Endodermal cell (in vitro differentiated cells): ENCODE measurements around the gene NEK6. TPM values are rescaled to one million over a fixed set of nuclear protein-coding genes. Genes with fewer than 3 reads are reported as not detected.

Experiments
- DNase-seq: peaks from one replicate; pipeline ENCODE4 v3.0.0-alpha.2; 2017
- H3K27ac ChIP-seq: 2 replicates; pipeline ENCODE4 v1.5.1; 2013; ENCODE audit warnings: mild to moderate bottlenecking, low read depth, low read length, moderate library complexity
- H3K27me3 ChIP-seq: 2 replicates; pipeline ENCODE4 v1.6.1; 2013; ENCODE audit warnings: mild to moderate bottlenecking, low read length, moderate library complexity; ENCODE audit not compliant: insufficient read depth, control insufficient read depth, poor library complexity, severe bottlenecking
- H3K36me3 ChIP-seq: 2 replicates; pipeline ENCODE4 v1.7.0; 2013; ENCODE audit warnings: mild to moderate bottlenecking, low read length, moderate library complexity; ENCODE audit not compliant: control insufficient read depth, insufficient read depth
- H3K4me1 ChIP-seq: one replicate; pipeline ENCODE4 v1.7.0; 2013; ENCODE audit warnings: low read length; ENCODE audit not compliant: control insufficient read depth, insufficient read depth
- H3K4me3 ChIP-seq: 2 replicates; pipeline ENCODE4 v1.5.1; 2013; ENCODE audit warnings: mild to moderate bottlenecking, low read length, moderate library complexity
- H3K9ac ChIP-seq: 2 replicates; pipeline ENCODE4 v1.6.1; 2013; ENCODE audit warnings: mild to moderate bottlenecking, low read length, moderate library complexity; ENCODE audit not compliant: poor library complexity, severe bottlenecking; ENCODE audit errors: extremely low read depth
- H3K9me3 ChIP-seq: 2 replicates; pipeline ENCODE4 v1.6.1; 2013; ENCODE audit warnings: mild to moderate bottlenecking, low read length, moderate library complexity; ENCODE audit not compliant: control insufficient read depth
- H3K27ac Mint-ChIP-seq: 2 replicates; pipeline ENCODE4 v1.8.0; 2020; ENCODE audit warnings: mixed read lengths
- H3K27me3 Mint-ChIP-seq: 2 replicates; pipeline ENCODE4 v1.8.0; 2021; ENCODE audit warnings: mild to moderate bottlenecking, mixed read lengths; ENCODE audit not compliant: insufficient read depth
- H3K36me3 Mint-ChIP-seq: 2 replicates; pipeline ENCODE4 v1.8.0; 2020; ENCODE audit warnings: low read depth, mixed read lengths
- H3K4me1 Mint-ChIP-seq: 2 replicates; pipeline ENCODE4 v1.8.0; 2020; ENCODE audit warnings: mixed read lengths
- H3K4me3 Mint-ChIP-seq: 2 replicates; pipeline ENCODE4 v1.8.0; 2020; ENCODE audit warnings: mild to moderate bottlenecking, moderate library complexity, mixed read lengths
- H3K9me3 Mint-ChIP-seq: 2 replicates; pipeline ENCODE4 v1.8.0; 2020; ENCODE audit warnings: mild to moderate bottlenecking, mixed read lengths
- CTCF ChIP-seq: fragments of 200-600 bp; sonication (generic); conservative IDR thresholded peaks from 2 replicates; pipeline ENCODE4 v1.5.0; 2021; ENCODE audit warnings: antibody characterized with exemption, mild to moderate bottlenecking
- WGBS, 2 experiments: methylation state at CpG; one replicate each; pipeline versions ENCODE4 v1.1.5 to v1.1.7; 2013; ENCODE audit warnings: missing lambda C conversion rate in 2 of 2, mixed read lengths in 1 of 2; ENCODE audit not compliant: insufficient coverage in 1 of 2, insufficient read length in 1 of 2; 5-methylcytosine and 5-hydroxymethylcytosine counted together
- total RNA-seq, 2 donors: library from RNA; stranded (reverse); fragmentation: NEBNext Ultra II Directional in 1 of 2; extraction: Animal tissue kit (Norgen Biotek cat#: 25700) in 1 of 2; gene quantifications; 2 replicates in 1 of 2; 3 replicates in 1 of 2; pipeline ENCODE4 v1.2.1, GENCODE V29; 2021

The NEK6 gene
- total RNA-seq, 2 donors from 2014 or later = 17.1 to 32.5 TPM

GRCh38 chr9:124258607-124259157 lies 933 bp downstream of the NEK6 start:
- no peaks in the 10 kb centered on the region for H3K9me3 ChIP-seq
- H3K27me3 ChIP-seq = no peaks in the 10 kb centered on the region
- H3K9me3 Mint-ChIP-seq = no peaks in the 10 kb centered on the region
- peak overlapping the region; percentile 88 for H3K4me3 Mint-ChIP-seq
- no peaks in the 10 kb centered on the region for H3K36me3 ChIP-seq
- H3K4me1 Mint-ChIP-seq = peaks cover 25% of the 10 kb centered on the region
- H3K4me1 ChIP-seq = peaks cover 4% of the 10 kb centered on the region
- peaks cover 1% of the 10 kb centered on the region for H3K27me3 Mint-ChIP-seq
- DNase-seq = peak; percentile 83
- H3K36me3 Mint-ChIP-seq = no peaks in the 10 kb centered on the region
- peak overlapping the region; percentile 68 for H3K27ac ChIP-seq
- no peak for TF ChIP-seq CTCF
- peak overlapping the region; percentile 66 for H3K9ac ChIP-seq
- WGBS, 2 experiments = 13 to 16% methylated on average over 6 to 17 of the region's 17 CpGs
- peak overlapping the region; percentile 90 for H3K27ac Mint-ChIP-seq
- H3K4me3 ChIP-seq = peak overlapping the region; percentile 73

DNA sequence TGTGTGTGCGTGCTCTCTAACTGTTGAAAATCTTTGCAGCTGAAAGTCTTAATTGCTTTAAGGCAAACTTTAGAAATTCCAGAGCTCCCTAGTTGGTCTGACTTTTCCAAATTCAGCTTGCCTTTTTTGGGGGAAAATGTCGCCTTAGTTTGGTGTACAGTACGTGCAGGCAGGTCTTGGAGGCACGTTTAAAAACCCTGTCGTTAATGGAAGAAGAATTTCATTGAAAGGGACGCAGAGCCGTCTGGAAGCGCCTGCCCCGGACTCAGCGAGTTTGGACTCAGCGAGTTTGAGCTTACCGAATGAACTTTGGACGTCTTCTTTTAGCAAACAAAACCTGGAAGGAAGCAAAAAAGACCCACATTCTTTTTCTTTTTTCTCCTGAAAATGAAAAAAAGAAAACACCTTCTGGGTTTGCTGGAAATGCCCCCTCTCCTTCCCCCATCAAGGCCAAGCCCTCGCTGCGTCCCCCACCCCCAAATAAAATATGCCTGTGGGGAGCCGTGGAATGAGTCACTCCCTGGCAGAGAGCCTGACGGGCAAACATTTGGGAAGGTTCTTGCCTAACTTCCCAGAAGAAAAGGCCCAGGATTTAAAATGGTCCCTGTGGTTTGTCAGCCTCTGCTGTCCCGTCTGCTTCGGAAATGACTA lies 1.5 kb downstream of the NEK6 start:
- Mint-ChIP-seq H3K9me3 (no peaks in the 10 kb centered on the region), H3K27me3 (peaks cover under 1% of the 10 kb centered on the region), H3K4me3 (peak overlapping the region; percentile 88), H3K27ac (peak overlapping the region; percentile 76), H3K4me1 (peaks cover 25% of the 10 kb centered on the region), H3K36me3 (no peaks in the 10 kb centered on the region)
- 20 to 29% methylated on average over 13 to 19 of the region's 19 CpGs for WGBS, 2 experiments
- Histone ChIP-seq H3K4me3 (peak overlapping the region; percentile 73), H3K27ac (peak overlapping the region; percentile 68), H3K9me3 (no peaks in the 10 kb centered on the region), H3K9ac (peak overlapping the region; percentile 66), H3K4me1 (peaks cover 4% of the 10 kb centered on the region), H3K27me3 (no peaks in the 10 kb centered on the region), H3K36me3 (no peaks in the 10 kb centered on the region)
- no peak for TF ChIP-seq CTCF
- DNase-seq = no peak

GRCh38 chr9:124260769-124261603 lies 3.2 kb downstream of the NEK6 start:
- peaks cover 4% of the 10 kb centered on the region for H3K4me1 ChIP-seq
- H3K4me1 Mint-ChIP-seq = peaks cover 25% of the 10 kb centered on the region
- no peaks in the 10 kb centered on the region for H3K36me3 Mint-ChIP-seq
- no peaks in the 10 kb centered on the region for H3K27me3 ChIP-seq
- no peaks in the 10 kb centered on the region for H3K9me3 ChIP-seq
- H3K4me3 Mint-ChIP-seq = no peak overlapping the region
- no peaks in the 10 kb centered on the region for H3K9me3 Mint-ChIP-seq
- H3K9ac ChIP-seq = no peak overlapping the region
- H3K27ac ChIP-seq = no peak overlapping the region
- no peak overlapping the region for H3K4me3 ChIP-seq
- peak; percentile 63 for DNase-seq
- no peaks in the 10 kb centered on the region for H3K27me3 Mint-ChIP-seq
- WGBS, 2 experiments = 79 to 80% methylated on average over 13 to 15 of the region's 15 CpGs
- H3K27ac Mint-ChIP-seq = no peak overlapping the region
- no peak for TF ChIP-seq CTCF
- no peaks in the 10 kb centered on the region for H3K36me3 ChIP-seq
